GM19397 (cell line): ENCODE measurements around the gene CLPTM1.

Source experiments
- ATAC-seq: cut with Tn5 transposase; IDR thresholded peaks from one replicate; pipeline ENCODE4 v1.9.1; 2021; ENCODE audit warnings: mild to moderate bottlenecking, moderate library complexity; ENCODE audit not compliant: unreplicated experiment

The CLPTM1 gene

GRCh38 chr19:45008552-45008951, 53.4 kb downstream of the CLPTM1 start:
- ATAC-seq: no peak

- ATAC-seq: no peak
These were observed 54.6 kb downstream of the CLPTM1 start for GRCh38 chr19:45009625-45010255.

DNA sequence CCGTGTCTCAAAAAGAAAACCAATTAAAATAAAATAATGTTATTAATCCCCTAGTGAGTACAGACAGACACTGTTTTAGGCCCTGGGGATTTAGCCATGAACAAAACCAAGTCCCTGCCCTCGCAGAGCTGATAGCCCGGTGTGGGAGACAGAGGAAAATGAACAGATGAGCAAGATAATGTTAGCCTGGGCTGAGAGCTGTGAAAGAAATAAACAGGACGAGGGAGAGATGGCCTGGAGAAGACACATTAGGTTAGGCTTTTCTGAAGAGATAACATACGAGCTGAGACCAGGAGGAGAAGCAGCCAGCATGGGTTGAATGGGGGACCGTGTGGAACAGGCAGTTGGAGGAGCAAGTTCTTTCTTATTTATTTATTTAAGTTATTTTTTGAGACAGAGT, 55.1 kb downstream of the CLPTM1 start:
- ATAC-seq: no peak

- ATAC-seq: no peak
These were observed 56.8 kb downstream of the CLPTM1 start for GRCh38 chr19:45011959-45012358.

DNA sequence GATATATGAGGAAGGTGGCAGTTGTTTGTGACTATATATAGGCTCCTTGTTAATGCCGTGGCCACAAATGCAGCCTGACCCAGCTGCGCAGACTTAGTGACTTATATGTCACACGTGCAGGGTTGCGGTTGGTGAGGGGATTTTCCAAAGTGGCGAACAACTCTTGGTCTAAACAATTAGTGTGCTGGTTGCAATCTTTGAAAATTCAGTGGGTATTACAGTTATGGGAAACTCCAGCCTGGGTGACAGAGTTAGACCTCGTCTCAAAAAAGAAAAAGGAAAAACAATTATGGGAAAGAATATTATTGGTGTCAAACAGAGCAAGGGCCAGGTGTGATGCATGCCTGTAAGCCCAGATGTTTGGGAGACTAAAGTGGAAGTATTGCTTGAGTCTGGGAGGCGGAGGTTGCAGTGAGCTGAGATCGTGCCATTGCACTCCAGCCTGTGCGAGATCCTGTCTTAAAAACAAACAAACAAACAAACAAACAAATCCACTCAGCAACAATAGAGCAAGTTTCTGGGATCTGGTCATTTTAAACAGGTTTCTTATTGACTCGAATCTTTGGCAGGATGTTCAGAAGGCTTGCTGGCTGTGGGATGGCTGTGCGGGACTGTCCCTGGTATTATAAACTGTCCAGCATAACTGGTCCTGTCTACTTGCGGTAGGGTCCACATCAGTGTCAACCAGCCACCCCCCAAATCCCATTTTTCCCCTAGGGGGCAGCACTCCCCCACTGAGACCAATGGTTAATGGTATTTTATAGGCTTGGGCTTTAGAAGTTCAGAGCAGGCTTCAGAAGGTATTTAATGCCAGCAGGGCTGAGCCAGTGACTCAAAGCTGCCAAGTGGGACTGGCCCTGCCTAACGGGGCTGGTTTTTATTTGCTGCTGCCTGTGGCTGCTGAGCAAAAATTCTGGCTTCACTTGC, 61.5 kb downstream of the CLPTM1 start:
- peak; percentile 70 for ATAC-seq

DNA sequence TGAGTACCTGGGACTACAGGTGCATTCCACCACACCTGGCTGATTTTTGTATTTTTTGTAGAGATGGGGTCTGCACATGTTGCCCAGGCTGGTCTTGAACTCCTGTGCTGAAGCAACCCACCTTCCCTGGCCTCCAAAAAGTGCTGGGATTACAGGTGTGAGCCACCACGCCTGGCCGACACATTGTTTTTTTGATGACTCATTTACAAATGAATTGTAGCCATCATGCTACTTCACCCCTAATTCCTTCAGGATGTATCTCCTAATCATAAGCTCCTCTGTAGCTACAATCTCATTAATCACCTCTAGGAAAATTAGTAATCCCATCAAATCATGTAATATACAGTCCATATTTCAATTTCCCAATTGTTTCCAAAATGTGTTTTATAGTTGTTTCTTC, 64.0 kb downstream of the CLPTM1 start:
- no peak for ATAC-seq

DNA sequence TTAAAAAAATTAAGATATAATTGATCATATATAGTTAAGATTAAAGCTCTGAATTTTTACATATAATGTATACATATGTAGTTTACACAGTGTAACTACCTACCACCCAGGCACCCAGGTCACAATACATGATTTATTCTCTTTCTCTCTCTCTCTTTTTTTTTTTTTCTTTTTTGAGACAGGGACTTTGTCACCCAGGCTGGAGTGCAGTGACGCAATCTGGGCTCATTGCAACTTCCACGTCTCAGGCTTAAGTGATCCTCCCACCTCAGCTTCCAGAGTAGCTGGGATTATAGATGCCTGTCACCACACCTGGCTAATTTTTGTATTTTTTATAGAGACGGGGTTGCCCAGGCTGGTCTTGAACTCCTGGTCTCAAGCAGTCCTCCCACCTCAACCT, 64.9 kb downstream of the CLPTM1 start:
- no peak for ATAC-seq

GRCh38 chr19:45021971-45022370, 66.8 kb downstream of the CLPTM1 start:
- no peak for ATAC-seq

DNA sequence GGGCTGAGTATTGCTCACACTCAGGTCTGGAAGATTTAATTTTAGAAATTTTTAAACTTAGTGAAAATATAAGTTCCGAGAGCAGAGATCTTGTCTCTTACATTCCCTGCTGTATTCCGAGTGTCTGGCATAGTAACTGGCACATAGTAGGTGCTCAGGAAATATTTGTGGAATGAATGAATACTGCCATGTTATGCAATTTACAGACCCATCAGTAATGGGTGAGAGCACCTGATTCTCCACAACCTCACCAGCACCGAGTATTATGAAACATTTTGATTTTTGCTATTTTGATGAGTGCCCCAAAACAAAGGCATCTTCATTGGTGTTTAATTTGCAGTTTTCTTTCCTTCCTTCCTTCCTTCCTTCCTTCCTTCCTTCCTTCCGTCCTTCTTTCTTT, 67.9 kb downstream of the CLPTM1 start:
- ATAC-seq: no peak

DNA sequence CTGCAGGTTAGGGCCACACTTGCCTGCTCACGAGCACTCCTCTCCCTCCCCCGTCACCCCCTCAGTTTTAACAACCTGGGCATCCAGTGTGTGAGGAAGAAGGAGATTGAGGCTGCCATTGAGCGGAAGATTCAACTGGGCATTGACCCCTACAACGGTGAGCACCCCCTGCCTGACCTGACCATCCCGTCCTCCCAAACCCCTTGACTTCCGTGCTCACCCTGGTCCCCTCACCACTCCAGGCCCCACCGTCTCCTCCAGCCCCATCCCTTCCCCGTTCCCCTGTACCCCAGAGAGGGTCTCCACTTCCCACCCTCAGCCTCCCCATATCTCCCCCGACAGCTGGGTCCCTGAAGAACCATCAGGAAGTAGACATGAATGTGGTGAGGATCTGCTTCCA, 70.1 kb downstream of the CLPTM1 start:
- ATAC-seq: no peak

DNA sequence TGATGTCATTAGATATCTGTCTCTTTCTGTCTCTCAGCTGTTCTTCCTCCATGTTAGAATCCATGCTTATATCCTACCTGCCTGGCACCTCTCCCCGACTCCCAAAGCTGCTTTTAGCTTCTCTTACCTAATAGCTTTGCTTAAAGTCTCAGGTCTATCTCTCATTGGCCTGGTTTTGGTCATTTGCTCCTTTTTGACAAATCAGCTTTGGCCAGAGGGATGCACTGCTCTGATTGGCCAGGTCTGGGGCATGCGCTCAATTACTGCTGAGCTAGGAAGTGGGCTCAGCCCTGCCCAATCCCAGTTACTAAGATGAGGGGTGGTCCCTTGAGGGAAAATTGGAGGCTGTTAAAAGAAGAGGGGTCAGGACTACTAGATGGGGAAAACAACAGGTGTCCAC, 72.2 kb downstream of the CLPTM1 start:
- no peak for ATAC-seq

DNA sequence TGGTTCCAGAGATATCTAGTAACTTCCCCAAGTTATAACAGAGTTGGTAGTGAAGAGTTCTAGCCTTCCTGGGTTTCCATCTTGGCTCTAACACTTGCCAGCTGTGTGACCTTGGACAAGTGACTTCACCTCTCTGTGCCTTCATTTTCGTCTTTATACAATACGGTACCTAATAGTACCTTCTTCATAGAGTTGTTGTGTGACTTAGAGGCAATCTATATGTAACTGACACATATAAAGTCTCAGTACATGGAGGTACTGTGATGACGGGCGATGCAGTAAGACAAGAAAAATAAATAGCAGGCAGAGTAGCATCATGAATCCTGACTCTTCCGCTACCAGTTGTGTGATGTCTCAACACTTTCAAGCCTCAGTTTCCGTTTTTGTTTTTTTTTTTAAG, 75.6 kb downstream of the CLPTM1 start:
- no peak for ATAC-seq

DNA sequence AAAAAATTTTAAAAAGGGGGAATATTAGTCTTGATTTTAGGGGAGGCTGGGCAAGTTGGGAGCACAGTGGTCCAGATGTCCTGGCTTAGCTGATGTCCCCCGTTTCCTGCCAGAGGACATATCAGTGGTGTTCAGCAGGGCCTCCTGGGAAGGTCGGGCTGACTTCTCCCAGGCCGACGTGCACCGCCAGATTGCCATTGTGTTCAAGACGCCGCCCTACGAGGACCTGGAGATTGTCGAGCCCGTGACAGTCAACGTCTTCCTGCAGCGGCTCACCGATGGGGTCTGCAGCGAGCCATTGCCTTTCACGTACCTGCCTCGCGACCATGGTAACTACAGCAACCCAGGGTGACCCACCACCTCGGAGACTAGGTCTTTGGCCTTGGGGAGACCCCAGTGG, 77.2 kb downstream of the CLPTM1 start:
- no peak for ATAC-seq

DNA sequence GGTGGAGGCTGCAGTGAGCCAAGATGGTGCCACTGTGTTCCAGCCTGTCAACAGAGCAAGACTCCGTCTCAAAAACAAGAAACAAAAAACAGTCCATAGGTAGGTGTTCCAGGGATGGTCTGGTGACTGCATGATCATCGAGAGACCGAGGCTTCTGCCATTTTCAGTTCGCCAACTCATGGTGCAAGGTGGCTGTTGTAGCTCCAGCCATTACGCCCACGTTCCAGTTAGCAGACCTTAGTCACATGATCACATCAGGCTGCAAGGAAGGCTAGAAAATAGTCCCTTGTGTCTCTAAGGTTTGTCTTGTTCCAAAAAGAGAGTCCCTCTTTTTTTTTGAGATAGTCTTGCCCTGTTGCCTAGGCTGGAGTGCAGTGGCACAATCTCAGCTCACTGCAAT, 80.6 kb downstream of the CLPTM1 start:
- no peak for ATAC-seq

- ATAC-seq: no peak
These were observed 82.4 kb downstream of the CLPTM1 start for GRCh38 chr19:45037393-45038169.

DNA sequence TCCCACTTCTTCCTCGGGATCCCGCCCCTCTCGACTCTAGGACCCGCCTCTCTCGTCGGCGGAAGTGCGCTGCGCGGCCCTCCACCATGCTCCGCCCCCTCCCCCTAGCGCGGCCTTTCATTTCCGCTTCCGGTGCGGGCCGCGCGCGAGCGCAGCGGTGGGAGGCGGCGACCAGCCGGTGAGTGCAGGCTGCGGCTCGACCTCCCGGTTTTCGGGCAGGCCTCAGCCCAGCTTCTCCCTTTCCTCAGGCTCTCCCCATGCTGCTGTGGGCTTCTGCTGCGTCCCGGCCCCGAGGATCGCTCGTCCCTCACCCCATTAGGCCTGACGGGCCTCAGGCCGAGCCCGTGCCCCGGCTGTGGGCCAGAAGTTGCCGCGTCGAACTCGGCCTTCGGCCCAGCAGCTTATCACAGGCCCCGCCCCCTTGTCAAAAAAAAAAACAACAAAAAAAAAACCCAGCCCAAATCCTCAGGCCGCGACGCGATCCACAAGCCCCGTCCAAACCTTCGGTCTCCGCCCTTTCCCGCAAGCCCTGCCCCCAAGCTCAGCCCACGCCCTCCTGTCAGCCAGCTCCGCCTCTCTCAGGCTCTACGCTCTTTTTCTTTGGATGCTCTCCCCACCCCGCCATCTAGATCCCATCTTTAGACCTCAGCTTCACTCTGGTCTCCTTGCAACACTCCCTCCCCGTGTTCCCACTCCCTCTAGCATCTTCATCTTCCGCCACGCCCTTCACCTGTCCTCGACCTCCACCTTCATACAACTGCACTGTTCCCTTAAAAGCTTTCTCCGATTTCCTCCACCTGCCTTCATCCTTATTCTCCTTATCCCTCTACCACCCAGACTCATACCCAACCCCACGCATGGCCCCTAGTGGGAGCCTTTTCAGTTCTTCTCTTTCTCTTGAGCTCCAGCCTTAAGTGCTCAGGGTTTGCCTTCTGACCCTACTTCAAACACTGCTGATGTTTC, 84.0 kb downstream of the CLPTM1 start, which contains the start of gene CLASRP:
TSS of gene CLASRP (plus strand) at position 115 of the 963 bp plus-strand sequence. CDS start 1,168 bp downstream, outside the sequence.
- ATAC-seq: peak; percentile 89

DNA sequence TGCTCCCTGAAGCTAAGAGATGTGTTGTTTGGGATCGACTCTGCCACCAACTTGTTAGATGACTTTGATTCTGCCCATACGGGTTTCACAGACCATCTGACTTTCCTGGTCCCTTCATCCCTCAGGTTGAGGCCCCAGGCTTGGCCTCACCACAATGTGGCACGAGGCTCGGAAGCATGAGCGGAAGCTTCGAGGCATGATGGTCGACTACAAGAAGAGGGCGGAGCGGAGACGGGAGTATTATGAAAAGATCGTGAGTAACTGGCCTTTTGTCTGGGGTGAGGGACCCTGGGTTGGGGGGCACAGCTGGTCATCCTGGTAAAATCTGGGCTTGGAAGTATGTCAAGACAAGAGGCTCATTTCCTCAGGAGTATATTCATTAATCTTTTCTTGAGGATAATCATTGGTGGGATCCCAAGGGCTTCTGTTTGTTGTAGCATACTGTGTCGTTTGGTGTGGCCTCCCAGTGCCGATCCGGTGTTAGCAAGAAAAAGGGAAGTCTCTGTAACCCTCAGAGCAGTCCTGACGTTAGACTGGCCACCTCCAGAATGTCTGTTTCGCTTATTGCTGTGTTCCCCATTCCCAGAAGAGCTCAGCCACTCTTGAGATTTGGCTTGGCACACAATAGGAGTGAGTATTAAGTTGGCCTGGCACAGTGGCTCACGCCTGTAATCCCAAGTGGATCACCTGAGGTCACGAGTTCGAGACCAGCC, 85.0 kb downstream of the CLPTM1 start:
- ATAC-seq: no peak

DNA sequence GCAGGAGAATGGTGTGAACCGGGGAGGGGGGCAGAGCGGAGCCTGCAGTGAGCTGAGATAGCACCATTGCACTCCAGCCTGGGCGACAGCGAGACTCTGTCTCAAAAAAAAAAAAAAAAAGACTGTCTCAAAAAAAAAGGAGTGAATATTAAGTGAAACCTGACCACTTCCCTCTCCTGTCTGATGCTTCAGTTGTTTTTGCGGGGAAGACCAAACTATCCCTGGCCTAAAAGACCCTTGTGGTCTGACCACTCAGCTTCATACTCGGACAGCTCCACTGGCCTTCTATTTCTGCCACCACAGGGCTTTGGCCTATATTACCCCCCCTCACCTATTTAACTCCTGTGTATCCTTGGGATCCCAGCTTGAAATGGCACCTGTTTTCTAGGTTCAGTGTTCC, 85.9 kb downstream of the CLPTM1 start:
- ATAC-seq: no peak
